SK-N-MC (cell line): ENCODE measurements around the gene PROKR1.

ENCODE experiments used
- EZH2 ChIP-seq: fragments of 200-600 bp; sonication (generic); IDR thresholded peaks from one replicate; pipeline ENCODE4 v1.6.1; 2017; ENCODE audit warnings: antibody characterized with exemption
- FOXP2 ChIP-seq: optimal IDR thresholded peaks from 2 replicates; pipeline ENCODE3; 2011; ENCODE audit warnings: mild to moderate bottlenecking, moderate library complexity; ENCODE audit not compliant: insufficient read depth; ENCODE audit errors: extremely low read length, control extremely low read depth
- POLR2AphosphoS5 ChIP-seq: IDR thresholded peaks from 2 replicates; pipeline ENCODE4 v1.6.1; 2012; ENCODE audit warnings: mild to moderate bottlenecking, low read depth, low read length, borderline replicate concordance

DNA sequence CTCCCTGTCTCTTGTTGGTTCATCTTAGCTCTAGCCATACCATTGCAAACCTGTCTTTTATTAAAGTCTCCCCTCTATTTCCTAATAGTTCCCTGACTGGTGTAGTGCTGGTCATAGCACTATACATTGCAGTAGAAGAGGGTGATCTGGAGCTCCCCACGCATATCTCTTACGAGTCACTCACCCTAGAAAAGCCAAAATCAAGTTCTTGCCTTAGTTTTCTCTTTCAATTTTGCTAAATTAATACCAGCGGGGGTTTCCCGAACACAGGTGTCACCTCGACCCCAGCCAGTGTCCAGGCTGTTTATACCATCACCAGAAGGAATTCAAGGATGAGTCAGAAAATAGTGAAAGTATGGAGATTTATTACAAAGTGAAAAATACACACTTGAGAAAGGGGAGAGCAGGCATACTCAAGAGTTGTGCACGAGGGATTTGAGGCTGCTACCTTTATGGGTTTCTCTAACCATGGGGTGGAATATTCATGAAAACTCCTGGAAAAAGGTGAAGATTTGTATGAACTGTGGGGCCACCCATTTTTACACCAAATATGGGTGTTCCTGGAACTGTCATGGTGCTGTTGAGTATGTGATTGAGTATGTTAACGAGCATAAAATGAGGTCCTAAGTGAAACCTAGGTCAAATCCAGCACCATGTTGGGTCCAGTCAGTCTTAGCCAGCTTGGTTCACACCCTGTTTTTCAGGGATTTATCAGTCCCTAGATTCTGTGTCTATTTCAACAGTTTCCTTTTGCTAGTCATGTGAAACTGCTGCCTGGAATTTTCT is 20.2 kb downstream of the PROKR1 start:
- TF ChIP-seq EZH2 = no peak
- no peak for TF ChIP-seq FOXP2
- TF ChIP-seq POLR2AphosphoS5 = no peak
